Hindlimb muscle (tissue), 1 donor: ENCODE data around the gene LRSAM1. TPM values are rescaled to one million over a fixed set of nuclear protein-coding genes. Genes with fewer than 3 reads are reported as not detected.

Experiments
- polyA plus RNA-seq: library from polyadenylated mRNA; unstranded; fragments of 120-200 nt; gene quantifications from one replicate; pipeline ENCODE4 v1.2.1, GENCODE V29; 2013; ENCODE audit not compliant: insufficient read length

LRSAM1 gene
- polyA plus RNA-seq, 1 donor, result 16.9 TPM

Other genes with a start within 250 kb of the LRSAM1 start
- 17.8 TPM for gene GARNL3, start 186.7 kb upstream of the LRSAM1 start, polyA plus RNA-seq
- 13.7 TPM for gene SLC2A8, start 54.3 kb upstream of the LRSAM1 start, polyA plus RNA-seq
- gene ZNF79, start 27.1 kb upstream of the LRSAM1 start, polyA plus RNA-seq, result 4.8 TPM
- 2,053 TPM for gene RPL12, start 104 bp upstream of the LRSAM1 start, polyA plus RNA-seq
- 15.7 TPM for gene STXBP1, start 160.8 kb downstream of the LRSAM1 start, polyA plus RNA-seq